PC-3 (cell line): Measurements from ENCODE around the gene SSRP1. TPM values are rescaled to one million over a fixed set of nuclear protein-coding genes. Genes with fewer than 3 reads are reported as not detected.

Experiments
- ATAC-seq: fragments of 200-7000 bp; cut with Tn5 transposase; 2 replicates; pipeline ENCODE4 v1.9.1; 2020; ENCODE audit warnings: mild to moderate bottlenecking, moderate library complexity
- BruUV-seq: library from RNA; stranded (reverse); fragments of 400-500 nt; replicated peaks from 2 replicates; lab custom pipeline; 2021; lab: Mats Ljungman, UMichigan
- CTCF ChIA-PET: fragments of 300-600 bp; sonication (Branson Sonifier 250); formaldehyde crosslinking; loops from one replicate; lab custom pipeline; 2022; ENCODE audit warnings: antibody characterized with exemption; lab: Charles Lee
- POLR2A ChIA-PET: fragments of 300-600 bp; sonication (Branson Sonifier 250); formaldehyde crosslinking; loops from one replicate; lab custom pipeline; 2022; ENCODE audit warnings: antibody characterized with exemption; ENCODE audit not compliant: unreplicated experiment; lab: Charles Lee
- DNase-seq: peaks from one replicate; pipeline ENCODE4 v3.0.0-alpha.2; 2015
- H2AFZ ChIP-seq: fragments of 300-600 bp; sonication (generic); 2 replicates; pipeline ENCODE4 v1.6.0; 2016; ENCODE audit warnings: antibody characterized with exemption, low read length
- H3F3A ChIP-seq: fragments of 300-600 bp; sonication (generic); one replicate; pipeline ENCODE4 v1.6.0; 2017; ENCODE audit warnings: antibody characterized with exemption, low read length, control low read depth, mild to moderate bottlenecking; ENCODE audit not compliant: unreplicated experiment
- H3K27ac ChIP-seq: fragments of 300-600 bp; sonication (generic); 2 replicates; pipeline ENCODE4 v1.5.1; 2016; ENCODE audit warnings: mild to moderate bottlenecking, low read length
- H3K27me3 ChIP-seq: fragments of 300-600 bp; sonication (generic); 2 replicates; pipeline ENCODE4 v1.6.1; 2016; ENCODE audit warnings: low read length, mixed read lengths
- H3K36me3 ChIP-seq: fragments of 300-600 bp; sonication (generic); 2 replicates; pipeline ENCODE4 v1.6.1; 2016; ENCODE audit warnings: low read depth, mixed run types, low read length, mixed read lengths
- H3K4me1 ChIP-seq: fragments of 300-600 bp; sonication (generic); 2 replicates; pipeline ENCODE4 v1.5.1; 2016; ENCODE audit warnings: low read length; ENCODE audit not compliant: insufficient read depth
- H3K4me2 ChIP-seq: fragments of 300-600 bp; sonication (generic); 2 replicates; pipeline ENCODE4 v1.6.0; 2016; ENCODE audit warnings: low read length
- H3K4me3 ChIP-seq: fragments of 300-600 bp; sonication (generic); 2 replicates; pipeline ENCODE4 v1.5.1; 2016; ENCODE audit warnings: mild to moderate bottlenecking, low read length, mixed read lengths
- H3K79me2 ChIP-seq: fragments of 300-600 bp; sonication (generic); 2 replicates; pipeline ENCODE4 v1.6.1; 2017; ENCODE audit warnings: low read length, mixed read lengths
- H3K9ac ChIP-seq: fragments of 300-600 bp; sonication (generic); 2 replicates; pipeline ENCODE4 v1.6.0; 2016; ENCODE audit warnings: mild to moderate bottlenecking, low read length
- H3K9me2 ChIP-seq: fragments of 300-600 bp; sonication (generic); replicated peaks from 2 replicates; pipeline ENCODE4 v1.6.1; 2016; ENCODE audit warnings: mixed run types, low read length, mixed read lengths
- H3K9me3 ChIP-seq: fragments of 300-600 bp; sonication (generic); 2 replicates; pipeline ENCODE4 v1.6.1; 2016; ENCODE audit warnings: low read length, mixed read lengths
- H4K20me1 ChIP-seq: fragments of 300-600 bp; sonication (generic); 2 replicates; pipeline ENCODE4 v1.6.1; 2016; ENCODE audit warnings: low read length, mixed read lengths
- CTCF ChIP-seq: fragments of 300-600 bp; sonication (generic); conservative IDR thresholded peaks from 2 replicates; pipeline ENCODE4 v1.5.1; 2017; ENCODE audit warnings: antibody characterized with exemption, low read depth, mild to moderate bottlenecking, low read length
- EZH2 ChIP-seq: fragments of 300-600 bp; sonication (generic); IDR thresholded peaks from one replicate; pipeline ENCODE4 v1.6.1; 2017; ENCODE audit warnings: antibody characterized with exemption, mild to moderate bottlenecking, low read length; ENCODE audit not compliant: unreplicated experiment
- EZH2phosphoT487 ChIP-seq: fragments of 300-600 bp; sonication (generic); IDR thresholded peaks from 2 replicates; pipeline ENCODE4 v1.6.1; 2018; ENCODE audit warnings: mild to moderate bottlenecking, antibody characterized with exemption, low read length, borderline replicate concordance
- intact Hi-C: fragments of 100-400 bp; cut with micrococcal nuclease; formaldehyde crosslinking; loops from 2 replicates; pipeline ENCODE4 v1.9.0; 2023
- total RNA-seq: library from RNA; depleted of rRNA; stranded (reverse); fragments of >200 nt; gene quantifications from 2 replicates; pipeline ENCODE4 v1.2.3, GENCODE V29; 2014

Gene SSRP1
- total RNA-seq, 1 experiment from 2014 or later = 228 TPM

- H3K36me3 ChIP-seq = no peaks in the 10 kb centered on the region
- no peaks in the 10 kb centered on the region for H3F3A ChIP-seq
- ChIA-PET CTCF (no interaction called here), POLR2A (no interaction called here)
- no peak overlapping the region for H3K27ac ChIP-seq
- H3K27me3 ChIP-seq = no peaks in the 10 kb centered on the region
- TF ChIP-seq CTCF (no peak), EZH2phosphoT487 (no peak)
- H3K79me2 ChIP-seq = no peaks in the 10 kb centered on the region
- H3K4me3 ChIP-seq = no peak overlapping the region
- H3K9me2 ChIP-seq = no peaks in the 10 kb centered on the region
- no peaks in the 10 kb centered on the region for H3K9me3 ChIP-seq
- no TSS peak for BruUV-seq
- DNase-seq = no peak
- H2AFZ ChIP-seq = no peak overlapping the region
- no peak overlapping the region for H3K9ac ChIP-seq
- no peak overlapping the region for H3K4me2 ChIP-seq
- intact Hi-C loops = no loop called here
- H3K4me1 ChIP-seq = no peaks in the 10 kb centered on the region
- H4K20me1 ChIP-seq = no peaks in the 10 kb centered on the region
- ATAC-seq = no peak
Observed at GRCh38 chr11:57376095-57377090, 40.7 kb upstream of the SSRP1 start.

DNA sequence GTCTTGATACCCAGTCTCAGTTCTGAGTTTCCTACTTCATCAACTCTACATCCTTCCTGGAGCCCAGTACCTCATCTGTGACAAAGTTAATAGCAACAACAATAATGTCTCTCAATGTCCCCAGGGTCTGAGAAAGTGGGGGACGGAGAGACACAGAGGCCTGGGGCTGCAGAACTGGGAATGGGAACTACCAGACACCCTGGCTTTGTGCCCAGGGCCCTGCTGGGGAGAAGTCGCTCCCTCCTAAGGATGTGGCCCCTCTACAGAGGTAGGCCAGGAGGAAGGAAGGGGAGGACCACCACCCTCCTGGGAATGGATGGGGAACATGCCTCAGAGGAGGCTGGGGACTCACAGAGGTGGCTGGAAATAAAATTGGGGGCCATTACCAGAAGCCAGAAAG lies 39.8 kb upstream of the SSRP1 start:
- TF ChIP-seq EZH2 = no peak

DNA sequence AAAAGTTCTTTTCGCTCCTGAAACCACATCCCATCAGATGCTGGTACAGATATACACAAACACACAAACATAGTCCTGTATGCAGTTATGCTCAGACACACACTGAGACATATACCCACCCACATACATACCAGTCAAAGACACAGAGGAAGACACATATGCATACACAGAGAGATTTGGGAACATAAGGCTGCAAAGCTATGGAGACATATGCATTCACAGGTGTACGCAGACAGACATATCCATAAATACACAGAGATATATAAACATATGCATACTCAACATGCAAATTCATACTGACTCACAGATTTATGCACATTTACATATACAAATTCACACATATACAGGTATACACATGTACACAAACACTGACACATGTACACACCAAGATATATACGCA lies 39.3 kb upstream of the SSRP1 start:
- Histone ChIP-seq H3K36me3 (no peaks in the 10 kb centered on the region), H3K9me2 (no peaks in the 10 kb centered on the region), H3K4me3 (no peak overlapping the region), H3K4me2 (no peak overlapping the region), H4K20me1 (no peaks in the 10 kb centered on the region), H3K9me3 (no peaks in the 10 kb centered on the region), H3K9ac (no peak overlapping the region), H3F3A (no peaks in the 10 kb centered on the region), H2AFZ (no peak overlapping the region), H3K27me3 (no peaks in the 10 kb centered on the region), H3K27ac (no peak overlapping the region), H3K79me2 (no peaks in the 10 kb centered on the region), H3K4me1 (peaks cover 4% of the 10 kb centered on the region; the same call in 1 of the 2 replicates)
- ATAC-seq (no peak), DNase-seq (no peak)
- ChIA-PET POLR2A (no interaction called here), CTCF (no interaction called here)
- TF ChIP-seq EZH2 (no peak), CTCF (no peak), EZH2phosphoT487 (no peak)
- intact Hi-C loops = no loop called here
- BruUV-seq = no TSS peak

More for the DNA sequence above, 39.8 kb upstream of the SSRP1 start:
- H3K9me2 ChIP-seq = no peaks in the 10 kb centered on the region
- no peak overlapping the region for H3K9ac ChIP-seq
- no peaks in the 10 kb centered on the region for H3F3A ChIP-seq
- no peak overlapping the region for H2AFZ ChIP-seq
- intact Hi-C loops = no loop called here
- ATAC-seq = no peak
- POLR2A ChIA-PET = no interaction called here
- no TSS peak for BruUV-seq
- H3K27me3 ChIP-seq = no peaks in the 10 kb centered on the region
- no peaks in the 10 kb centered on the region for H3K79me2 ChIP-seq
- no peak overlapping the region for H3K4me2 ChIP-seq
- CTCF ChIA-PET = no interaction called here
- no peaks in the 10 kb centered on the region for H4K20me1 ChIP-seq
- no peak overlapping the region for H3K27ac ChIP-seq
- H3K4me3 ChIP-seq = no peak overlapping the region
- no peaks in the 10 kb centered on the region for H3K9me3 ChIP-seq
- H3K36me3 ChIP-seq = no peaks in the 10 kb centered on the region
- H3K4me1 ChIP-seq = no peaks in the 10 kb centered on the region
- no peak for DNase-seq
